ENCODE measurements around the gene NHEJ1. TPM values are rescaled to one million over a fixed set of nuclear protein-coding genes. Genes with fewer than 3 reads are reported as not detected.

The NHEJ1 gene
- total and polyA plus RNA-seq, 9 of the 15 experiments (the other 6 are each of a cell fraction or from before 2014, with no cell fraction given), result 9.0 to 23.7 (median 13.9) TPM

DNA sequence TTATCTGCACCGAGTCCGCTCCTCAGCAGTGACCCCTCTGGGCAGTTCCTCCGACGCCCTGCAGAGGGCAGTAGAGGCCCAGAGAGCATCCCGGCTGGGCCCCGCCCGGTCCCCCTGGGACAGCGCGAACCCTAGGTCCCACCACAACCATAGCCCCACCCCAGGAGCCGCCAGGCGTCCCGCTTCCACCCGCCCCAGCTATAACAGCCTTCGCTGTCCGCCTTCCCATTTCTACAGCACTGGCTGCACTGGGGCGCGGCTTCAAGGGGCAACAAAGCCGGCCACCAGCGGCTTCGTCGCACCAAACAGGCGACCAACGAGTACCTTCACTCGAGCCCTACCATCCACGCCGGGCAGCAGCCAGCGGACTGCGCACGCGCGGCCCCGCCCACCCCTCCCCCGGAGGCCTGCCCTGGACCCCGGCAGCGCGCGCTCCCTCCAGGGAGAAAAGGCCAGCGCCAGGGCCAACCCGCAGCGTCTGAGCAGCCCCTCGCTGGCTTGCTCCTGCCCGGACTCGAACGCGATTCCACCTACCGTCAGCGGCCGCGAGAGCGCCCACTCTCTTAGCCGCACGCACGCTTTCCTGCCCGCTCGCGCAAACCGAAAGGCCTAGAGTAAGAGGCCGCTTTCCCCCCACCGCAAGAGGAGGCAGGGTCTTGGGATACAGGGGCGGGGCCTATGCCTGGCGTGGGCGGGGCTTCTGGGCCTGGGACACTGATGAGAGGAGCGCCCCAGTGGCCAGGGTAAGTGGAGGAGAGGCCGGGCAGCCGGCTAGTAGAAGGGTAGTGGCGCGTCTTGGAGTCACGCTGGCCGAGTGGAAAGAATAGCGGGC, at the start of gene NHEJ1 (continued):
- TF ChIP-seq CHD7 (IDR thresholded peaks at IDR 0.05; ENCODE audit: low read depth, low read length) (no peak), RFX1 (IDR thresholded peaks at IDR 0.05) (no peak), E2F3 (CRISPR knock-in tag; IDR thresholded peaks at IDR 0.05) (0 out of 2 replicates have a peak, but pooled peaks have one; percentile 68), PML (IDR thresholded peaks at IDR 0.05; ENCODE audit: low read length) (no peak)
- TF ChIP-seq, protein P1, sequence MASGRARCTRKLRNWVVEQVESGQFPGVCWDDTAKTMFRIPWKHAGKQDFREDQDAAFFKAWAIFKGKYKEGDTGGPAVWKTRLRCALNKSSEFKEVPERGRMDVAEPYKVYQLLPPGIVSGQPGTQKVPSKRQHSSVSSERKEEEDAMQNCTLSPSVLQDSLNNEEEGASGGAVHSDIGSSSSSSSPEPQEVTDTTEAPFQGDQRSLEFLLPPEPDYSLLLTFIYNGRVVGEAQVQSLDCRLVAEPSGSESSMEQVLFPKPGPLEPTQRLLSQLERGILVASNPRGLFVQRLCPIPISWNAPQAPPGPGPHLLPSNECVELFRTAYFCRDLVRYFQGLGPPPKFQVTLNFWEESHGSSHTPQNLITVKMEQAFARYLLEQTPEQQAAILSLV (tag; IDR thresholded peaks at IDR 0.05), result no peak

Data from K562 (cell line).